HS-27A (cell line): ENCODE results near the gene NEURL1B.

ENCODE experiments used
- DNase-seq: peaks from one replicate; pipeline ENCODE4 v3.0.0-alpha.2; 2012; ENCODE audit warnings: low read depth, missing footprints

NEURL1B gene

GRCh38 chr5:172715931-172716682 lies 75.0 kb downstream of the NEURL1B start:
- no peak for DNase-seq

GRCh38 chr5:172716796-172717313 lies 75.8 kb downstream of the NEURL1B start:
- DNase-seq = no peak

GRCh38 chr5:172717481-172718195 lies 76.6 kb downstream of the NEURL1B start:
- no peak for DNase-seq

GRCh38 chr5:172718527-172719114 lies 77.6 kb downstream of the NEURL1B start:
- no peak for DNase-seq

GRCh38 chr5:172719211-172719610 lies 78.1 kb downstream of the NEURL1B start:
- DNase-seq = no peak

GRCh38 chr5:172720655-172721054 lies 79.6 kb downstream of the NEURL1B start:
- DNase-seq = no peak

- DNase-seq = no peak
Measured at GRCh38 chr5:172721455-172722326, 80.6 kb downstream of the NEURL1B start.

GRCh38 chr5:172722327-172722815 lies 81.3 kb downstream of the NEURL1B start:
- no peak for DNase-seq

GRCh38 chr5:172723508-172723907 lies 82.4 kb downstream of the NEURL1B start:
- DNase-seq = no peak

GRCh38 chr5:172724242-172725183 lies 83.5 kb downstream of the NEURL1B start:
- DNase-seq = no peak

GRCh38 chr5:172725273-172725672 lies 84.2 kb downstream of the NEURL1B start:
- DNase-seq = no peak

- DNase-seq = no peak
Measured at GRCh38 chr5:172725785-172726184, 84.7 kb downstream of the NEURL1B start.

GRCh38 chr5:172726966-172727365 lies 85.9 kb downstream of the NEURL1B start:
- no peak for DNase-seq

- no peak for DNase-seq
Measured at GRCh38 chr5:172727551-172727950, 86.5 kb downstream of the NEURL1B start.

- no peak for DNase-seq
Measured at GRCh38 chr5:172728481-172729241, 87.6 kb downstream of the NEURL1B start.

- no peak for DNase-seq
Measured at GRCh38 chr5:172729588-172729987, 88.5 kb downstream of the NEURL1B start.

GRCh38 chr5:172730222-172730621 lies 89.2 kb downstream of the NEURL1B start:
- no peak for DNase-seq

- DNase-seq = no peak
Measured at GRCh38 chr5:172730981-172731679, 90.1 kb downstream of the NEURL1B start.

GRCh38 chr5:172731680-172732074 lies 90.6 kb downstream of the NEURL1B start:
- DNase-seq = no peak
